GM19468 (cell line): ENCODE data around the gene DYNC1I1.
A peak's percentile ranks its signal among the peaks of the same experiment; 100 is the strongest.
"Not testable (repeated sequence)": the region's sequence is repeated elsewhere in the genome, so short reads cannot be mapped to it uniquely, and the experiment has no call there.

Experiments
- ATAC-seq: cut with Tn5 transposase; IDR thresholded peaks from one replicate; pipeline ENCODE4 v1.9.1; 2021; ENCODE audit warnings: mild to moderate bottlenecking, moderate library complexity, moderate number of reproducible peaks; ENCODE audit not compliant: unreplicated experiment; ENCODE audit errors: extremely low read depth

The DYNC1I1 gene

DNA sequence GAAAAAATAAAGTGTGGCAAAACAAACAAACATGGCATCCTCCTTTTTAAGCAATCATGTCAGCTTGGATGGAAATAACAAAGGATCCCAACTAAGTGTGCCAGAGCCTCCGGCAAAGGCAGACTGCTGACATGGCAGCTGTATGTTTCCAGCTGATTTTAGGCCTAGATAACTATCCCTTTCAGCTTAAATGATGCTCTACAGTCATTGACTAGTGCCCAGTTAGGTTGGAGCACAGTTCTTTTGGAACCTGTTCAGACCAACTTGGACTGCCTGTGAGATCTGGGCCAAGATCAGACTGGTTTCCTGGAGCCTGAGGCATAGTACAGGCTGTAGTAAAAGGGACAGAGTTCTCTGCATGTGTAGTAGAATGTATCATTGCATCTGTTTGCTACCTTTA is 128.7 kb downstream of the DYNC1I1 start:
- no peak for ATAC-seq

DNA sequence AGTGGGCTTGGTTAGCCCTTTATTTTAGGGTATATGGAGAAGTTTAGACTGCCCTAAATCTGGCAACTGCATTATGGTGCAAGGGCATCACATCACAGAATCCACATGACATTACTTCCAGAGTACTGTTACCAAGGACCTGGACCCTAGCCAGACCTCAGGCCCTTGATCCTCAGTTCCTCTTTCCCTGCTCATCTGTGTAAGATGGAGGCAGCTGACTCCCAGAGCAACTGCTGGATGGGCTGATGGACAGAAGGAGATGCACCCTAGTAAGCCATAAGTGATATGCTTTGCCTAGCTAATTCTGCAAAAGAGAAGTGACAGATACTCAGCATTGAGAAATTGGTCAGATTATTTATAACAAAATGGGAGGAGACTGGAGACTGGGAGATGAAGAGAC is 131.7 kb downstream of the DYNC1I1 start:
- no peak for ATAC-seq

DNA sequence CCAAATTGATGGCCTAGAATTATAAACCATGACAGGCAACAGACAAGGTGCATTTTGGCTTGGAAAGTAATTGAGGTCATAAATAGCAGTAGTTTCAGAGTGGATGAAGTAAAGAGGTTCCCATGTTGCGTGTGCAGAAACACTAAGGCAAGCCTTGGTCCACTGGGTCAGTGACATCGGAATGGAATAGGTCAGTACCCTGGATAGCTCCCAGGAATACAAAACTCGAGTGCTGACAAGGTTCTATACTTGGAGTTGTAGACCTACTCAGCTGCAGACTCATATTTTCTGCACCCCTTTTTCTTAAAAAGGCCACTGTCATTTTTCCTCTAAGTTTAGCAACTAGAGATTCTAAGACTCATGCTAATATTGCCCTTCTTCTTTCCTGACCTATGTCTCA is 132.8 kb downstream of the DYNC1I1 start:
- no peak for ATAC-seq

DNA sequence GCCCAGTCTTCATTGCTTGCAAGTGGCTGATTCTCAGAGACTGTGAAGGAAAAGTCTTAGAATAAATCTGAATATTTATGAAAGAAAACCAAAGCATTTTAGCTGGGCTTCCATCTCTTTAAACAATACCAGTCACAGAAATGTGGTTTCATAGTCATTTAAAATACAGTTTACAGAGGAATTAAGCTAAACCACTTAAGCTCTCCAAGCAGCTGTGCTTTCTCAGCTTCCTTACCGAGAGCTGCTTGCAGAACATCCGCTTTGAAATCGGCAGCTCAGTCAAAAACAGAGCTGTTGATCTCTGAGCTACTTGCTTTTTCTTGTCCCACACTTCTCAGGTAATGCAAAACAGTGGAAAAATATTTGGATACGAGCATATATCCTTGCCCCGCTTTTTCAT is 134.5 kb downstream of the DYNC1I1 start:
- ATAC-seq = no peak

- no peak for ATAC-seq
Observed at GRCh38 chr7:95907337-95907736, 135.0 kb downstream of the DYNC1I1 start.

DNA sequence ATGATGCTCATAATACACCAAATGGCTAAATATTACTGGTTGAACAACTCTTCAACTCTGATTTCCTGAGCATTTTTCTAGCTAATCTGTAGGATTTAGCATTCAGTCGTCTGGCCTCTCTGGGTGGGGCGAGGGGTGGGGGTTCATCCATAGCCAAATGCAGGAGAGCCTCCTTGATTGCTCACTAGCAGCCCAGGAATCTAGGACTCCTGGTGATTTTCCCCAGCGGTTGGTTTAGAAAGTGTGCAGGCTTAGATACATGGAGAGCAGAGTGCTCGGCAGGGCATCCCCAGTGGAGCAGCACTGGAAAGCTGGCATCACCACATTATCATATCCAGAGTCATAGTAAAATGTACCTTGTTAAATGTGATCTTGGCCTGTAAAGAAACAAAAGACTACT is 136.1 kb downstream of the DYNC1I1 start:
- ATAC-seq = no peak

- no peak for ATAC-seq
Observed at GRCh38 chr7:95910341-95910740, 138.0 kb downstream of the DYNC1I1 start.

- no peak for ATAC-seq
Observed at GRCh38 chr7:95915731-95916130, 143.4 kb downstream of the DYNC1I1 start.

GRCh38 chr7:95916573-95917297 is 144.4 kb downstream of the DYNC1I1 start:
- peak; percentile 46 for ATAC-seq

DNA sequence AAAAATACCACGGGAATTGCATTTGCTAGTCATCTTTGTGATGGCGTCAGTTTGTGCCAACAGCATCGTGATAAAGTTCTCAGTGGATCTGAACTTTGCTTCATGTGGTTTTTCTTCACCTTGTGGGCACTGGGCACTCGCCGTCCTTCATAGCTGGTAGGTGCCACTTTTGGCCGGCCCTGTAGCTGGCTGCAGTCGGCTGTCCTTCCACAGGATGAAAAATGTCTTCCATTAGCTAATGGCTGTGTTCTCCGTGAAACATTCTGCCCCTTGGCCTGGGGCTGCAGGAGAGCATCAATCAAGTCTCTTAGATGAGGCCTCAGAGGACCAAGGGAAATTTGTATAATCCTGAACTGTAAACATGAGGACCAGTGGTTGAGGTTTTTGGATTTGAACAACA is 145.3 kb downstream of the DYNC1I1 start:
- no peak for ATAC-seq

- no peak for ATAC-seq
Observed at GRCh38 chr7:95919556-95919955, 147.2 kb downstream of the DYNC1I1 start.

DNA sequence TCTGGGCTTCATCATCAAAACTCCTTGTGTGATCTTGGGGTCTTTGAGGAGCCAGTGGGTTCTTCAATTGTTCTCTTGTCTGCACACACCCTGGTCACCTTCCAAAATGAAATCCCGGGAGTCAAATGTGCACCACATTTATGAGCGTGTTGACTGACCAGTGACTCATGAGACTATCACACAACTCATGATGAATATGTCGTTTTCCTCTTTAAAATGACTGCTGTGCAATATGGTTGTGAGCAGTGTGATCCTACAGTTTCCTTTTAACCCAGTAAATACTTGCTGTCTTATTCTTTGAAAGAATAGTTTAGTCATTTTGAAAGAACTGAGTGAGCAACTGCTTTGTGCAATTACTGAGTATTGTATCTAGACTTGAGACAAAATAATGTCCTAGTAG is 149.2 kb downstream of the DYNC1I1 start:
- no peak for ATAC-seq

GRCh38 chr7:95922191-95922590 is 149.8 kb downstream of the DYNC1I1 start:
- no peak for ATAC-seq

- no peak for ATAC-seq
Observed at GRCh38 chr7:95925236-95925635, 152.9 kb downstream of the DYNC1I1 start.

- no peak for ATAC-seq
Observed at GRCh38 chr7:95925971-95926370, 153.6 kb downstream of the DYNC1I1 start.

DNA sequence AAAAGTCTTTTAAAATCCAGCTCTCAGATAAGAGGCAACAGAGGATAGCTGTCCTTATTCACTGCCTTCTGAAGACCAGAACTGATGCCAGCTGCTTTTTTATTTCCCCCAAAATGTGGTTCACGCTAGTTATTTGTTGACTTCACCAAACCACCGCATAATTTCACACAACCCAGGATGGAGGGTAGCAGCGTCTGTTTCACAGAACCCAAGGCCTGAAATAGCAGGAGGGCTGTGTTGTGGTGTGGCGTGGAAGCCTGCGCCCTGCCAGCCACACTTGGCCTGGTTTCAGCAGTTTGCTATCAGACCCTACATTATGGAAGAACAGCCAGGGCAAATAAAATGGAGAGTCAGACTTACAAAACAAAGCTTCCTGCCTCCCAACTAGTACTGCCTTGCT is 155.4 kb downstream of the DYNC1I1 start:
- ATAC-seq = no peak

GRCh38 chr7:95929710-95930280 is 157.4 kb downstream of the DYNC1I1 start:
- ATAC-seq = no peak

DNA sequence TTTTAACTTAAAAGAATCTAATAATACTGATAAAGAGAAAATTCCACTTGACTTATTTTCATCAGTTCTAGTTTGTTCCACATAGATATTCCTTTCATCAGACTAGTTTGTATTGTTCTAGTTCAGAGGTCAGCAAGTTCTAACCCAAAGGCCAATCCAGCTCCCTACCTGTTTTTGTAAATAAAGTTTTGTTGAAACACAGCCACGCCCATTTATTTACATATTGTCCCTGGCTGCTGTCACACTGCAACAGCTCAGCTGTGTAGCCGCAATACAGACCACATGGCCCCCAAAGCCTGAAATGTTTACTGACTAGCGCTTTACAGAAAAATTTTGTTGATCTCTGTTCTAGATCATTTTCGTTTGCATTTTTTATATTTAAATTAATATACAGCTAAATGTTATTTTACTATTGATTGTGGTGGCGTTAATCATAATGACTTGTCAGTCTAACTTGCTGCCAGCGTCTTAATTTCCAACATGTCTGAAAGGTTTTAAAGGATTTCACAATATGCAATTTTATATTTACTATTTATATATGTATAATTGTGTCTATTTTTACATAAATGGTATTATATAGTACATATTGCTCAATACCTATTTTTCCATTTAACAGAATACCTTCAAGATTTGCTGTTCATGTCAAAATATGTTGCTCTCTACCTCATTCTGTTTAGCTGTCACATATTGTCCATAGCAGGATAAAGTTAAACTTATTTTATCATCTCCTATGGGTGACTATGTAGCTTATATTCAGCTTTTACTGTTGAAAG is 159.3 kb downstream of the DYNC1I1 start:
- no peak for ATAC-seq

DNA sequence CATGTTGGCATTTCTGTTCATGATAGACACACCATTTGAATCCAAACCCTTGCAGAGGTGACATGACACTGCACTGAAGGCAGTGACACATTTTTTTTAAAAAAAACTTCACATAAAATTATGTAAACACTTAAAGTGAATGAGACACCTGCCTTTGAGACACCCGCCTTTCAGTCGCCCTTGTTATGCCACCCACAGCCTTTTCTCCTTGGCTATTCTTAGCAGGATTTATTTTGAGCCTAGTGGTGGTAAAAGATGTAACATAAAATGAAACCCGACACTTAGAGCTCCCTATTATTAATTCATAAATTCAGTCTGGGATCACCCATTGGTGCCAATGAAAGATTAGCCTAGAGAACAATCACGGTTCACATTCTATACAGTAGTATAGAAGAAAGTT is 161.3 kb downstream of the DYNC1I1 start:
- ATAC-seq = no peak

GRCh38 chr7:95944867-95945266 is 172.5 kb downstream of the DYNC1I1 start:
- ATAC-seq = not testable (repeated sequence)

GRCh38 chr7:95950698-95951097 is 178.3 kb downstream of the DYNC1I1 start:
- ATAC-seq = no peak
